Activated T-helper 1 cell treated with anti-CD3 and anti-CD28 coated beads, Interleukin-12 subunit alpha, Interleukin-12 subunit beta, Interleukin-2, Interleukin-4 antibody, amounts not matched to agents 30 ng/mL and 10 ng/mL and 1 ng/mL, durations not matched to agents 14 hours and 24 hours and 36 hours (primary cell): ENCODE results near the gene GMCL2. TPM values are rescaled to one million over a fixed set of nuclear protein-coding genes. Genes with fewer than 3 reads are reported as not detected.

ENCODE experiments used
- DNase-seq: peaks from one replicate; pipeline ENCODE4 v3.0.0; 2021; ENCODE audit warnings: low spot score
- H3K27ac Mint-ChIP-seq: one replicate; pipeline ENCODE4 v1.8.0; 2021; ENCODE audit warnings: mild to moderate bottlenecking, mixed read lengths
- H3K27me3 Mint-ChIP-seq: one replicate; pipeline ENCODE4 v1.8.0; 2022; ENCODE audit warnings: mild to moderate bottlenecking, moderate library complexity, mixed read lengths; ENCODE audit not compliant: insufficient read depth
- H3K36me3 Mint-ChIP-seq: one replicate; pipeline ENCODE4 v1.8.0; 2021; ENCODE audit warnings: low read depth, mixed read lengths
- H3K4me1 Mint-ChIP-seq: one replicate; pipeline ENCODE4 v1.8.0; 2021; ENCODE audit warnings: low read depth, mixed read lengths
- H3K4me3 Mint-ChIP-seq: one replicate; pipeline ENCODE4 v1.8.0; 2021; ENCODE audit warnings: mild to moderate bottlenecking, moderate library complexity, mixed read lengths
- H3K9me3 Mint-ChIP-seq: one replicate; pipeline ENCODE4 v1.8.0; 2021; ENCODE audit warnings: mixed read lengths
- intact Hi-C: fragments of 100-400 bp; cut with micrococcal nuclease; formaldehyde crosslinking; loops from one replicate; pipeline ENCODE4 v1.15.1; 2024
- total RNA-seq: library from RNA; stranded (reverse); gene quantifications from 2 replicates; pipeline ENCODE4 v1.2.3, GENCODE V29; 2022

GMCL2 gene
- total RNA-seq, 1 donor from 2014 or later = not detected

DNA sequence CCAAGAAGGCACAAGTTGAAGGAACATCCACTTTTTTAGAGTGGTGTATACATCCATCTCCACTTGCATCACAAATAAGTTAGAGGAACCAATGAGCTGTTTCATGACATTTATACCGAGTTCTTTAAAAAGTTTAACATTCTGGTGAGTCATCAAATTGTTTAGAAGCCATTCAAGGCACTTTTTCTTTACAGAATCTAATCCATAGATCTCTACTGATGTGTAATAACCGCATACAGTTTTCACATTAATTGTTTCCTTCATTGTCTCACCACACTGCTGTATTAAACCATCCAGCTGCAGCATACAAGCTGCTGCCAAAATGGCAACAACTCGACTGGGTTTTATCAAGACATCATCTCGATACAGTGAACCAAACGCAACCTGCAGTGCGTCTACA, 744 bp downstream of the GMCL2 start:
- no peak for DNase-seq
- Mint-ChIP-seq H3K27ac (no peak overlapping the region), H3K27me3 (peaks cover 8% of the 10 kb centered on the region), H3K4me1 (peaks cover 8% of the 10 kb centered on the region), H3K4me3 (no peak overlapping the region), H3K9me3 (no peaks in the 10 kb centered on the region), H3K36me3 (no peaks in the 10 kb centered on the region)
- intact Hi-C loops = no loop called here

DNA sequence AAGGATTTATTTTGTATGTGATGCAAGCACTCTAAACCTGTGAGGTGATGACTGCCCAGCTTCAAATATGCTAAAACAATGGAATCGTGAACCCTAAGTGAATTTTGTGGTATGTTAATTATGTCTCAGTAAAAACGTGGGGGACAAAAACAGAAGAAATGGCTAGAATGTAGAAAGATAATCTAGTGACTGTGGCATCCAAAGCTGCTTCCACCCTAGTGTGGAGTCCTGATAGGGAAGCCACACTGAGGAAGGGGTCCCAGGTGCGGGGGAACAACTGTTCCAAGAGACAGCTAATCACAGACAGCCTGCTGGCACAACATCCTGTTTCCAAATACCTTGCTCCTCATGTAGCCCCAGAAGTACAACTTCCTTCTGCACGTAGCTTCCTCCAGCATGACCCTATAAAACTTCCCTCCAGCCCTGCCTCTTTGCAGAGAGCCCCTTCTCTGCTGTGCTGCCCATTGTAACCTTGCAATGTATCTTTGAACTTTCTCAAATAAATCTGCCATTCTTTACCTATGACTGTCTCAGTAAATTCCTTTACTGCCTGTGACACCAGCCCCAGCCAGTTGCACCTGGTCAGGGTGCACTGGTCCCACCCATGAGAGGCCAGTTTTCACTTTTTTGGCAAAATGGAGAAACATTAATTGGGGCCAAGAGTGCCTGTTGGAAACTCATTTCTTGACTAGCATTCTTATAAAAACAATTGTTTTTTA, 4.9 kb downstream of the GMCL2 start:
- DNase-seq = no peak
- no peaks in the 10 kb centered on the region for H3K9me3 Mint-ChIP-seq
- no peaks in the 10 kb centered on the region for H3K36me3 Mint-ChIP-seq
- no peak overlapping the region for H3K27ac Mint-ChIP-seq
- intact Hi-C loops = no loop called here
- peaks cover 7% of the 10 kb centered on the region for H3K27me3 Mint-ChIP-seq
- H3K4me1 Mint-ChIP-seq = peaks cover 8% of the 10 kb centered on the region
- no peak overlapping the region for H3K4me3 Mint-ChIP-seq

DNA sequence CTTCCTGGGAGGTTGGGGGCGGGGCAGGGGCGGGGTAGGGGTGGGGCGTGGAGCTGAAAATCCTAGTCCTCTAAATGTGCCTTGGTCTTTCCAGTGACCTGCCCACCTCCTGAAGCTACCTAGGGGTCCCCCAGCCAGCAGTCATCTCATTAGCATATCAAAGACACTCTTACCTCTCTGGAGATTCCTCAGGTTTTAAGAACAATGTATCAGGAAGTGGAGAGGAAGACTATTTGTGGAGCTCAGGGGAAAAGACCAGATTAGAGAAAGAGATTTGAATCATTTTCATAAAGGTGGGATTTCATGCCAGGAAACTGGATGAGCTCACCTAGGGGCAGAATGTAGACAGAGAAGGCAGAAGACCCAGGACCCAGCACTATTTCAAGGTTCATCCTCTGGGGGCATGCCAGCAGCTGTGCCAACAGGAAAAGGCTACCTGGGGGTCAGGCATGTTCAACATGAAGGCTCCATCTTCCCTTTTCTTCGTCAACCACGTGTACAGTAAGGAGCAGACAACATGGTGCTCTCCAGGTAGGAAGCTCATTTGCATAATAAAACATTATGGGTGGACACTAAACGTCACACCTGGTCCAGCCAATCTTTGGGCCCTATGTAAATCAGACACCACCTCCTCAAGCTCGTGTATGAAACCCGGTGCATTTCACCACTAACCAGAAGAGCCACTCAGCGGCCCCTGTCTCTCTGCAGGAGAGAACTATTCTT, 6.9 kb downstream of the GMCL2 start:
- Mint-ChIP-seq H3K4me3 (no peak overlapping the region), H3K9me3 (no peaks in the 10 kb centered on the region), H3K27ac (no peak overlapping the region), H3K36me3 (no peaks in the 10 kb centered on the region), H3K4me1 (peaks cover 8% of the 10 kb centered on the region), H3K27me3 (peaks cover 2% of the 10 kb centered on the region)
- DNase-seq = no peak
- intact Hi-C loops = no loop called here

DNA sequence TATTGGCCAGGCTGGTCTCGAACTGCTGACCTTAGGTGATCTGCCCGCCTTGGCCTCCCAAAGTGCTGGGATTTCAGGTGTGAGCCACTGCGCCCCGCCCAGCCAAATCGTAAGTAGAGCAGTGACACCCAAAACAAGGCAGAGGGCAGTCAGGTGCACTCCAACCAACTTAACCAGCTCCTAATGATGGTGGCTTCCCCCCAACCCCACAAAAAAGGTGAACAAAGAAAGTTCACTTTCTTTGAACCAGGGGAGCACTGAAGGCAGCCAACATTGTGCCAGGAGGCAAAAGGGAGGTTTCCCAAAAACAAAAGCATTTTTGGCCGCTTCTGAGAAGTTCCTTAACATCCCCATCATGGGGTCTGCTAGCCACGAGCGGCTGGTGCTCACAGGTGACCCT, 9.6 kb downstream of the GMCL2 start:
- no peak for DNase-seq
- no peak overlapping the region for H3K27ac Mint-ChIP-seq
- H3K4me3 Mint-ChIP-seq = no peak overlapping the region
- H3K27me3 Mint-ChIP-seq = peaks cover 2% of the 10 kb centered on the region
- intact Hi-C loops = no loop called here
- no peaks in the 10 kb centered on the region for H3K36me3 Mint-ChIP-seq
- H3K4me1 Mint-ChIP-seq = peaks cover 7% of the 10 kb centered on the region
- H3K9me3 Mint-ChIP-seq = no peaks in the 10 kb centered on the region

DNA sequence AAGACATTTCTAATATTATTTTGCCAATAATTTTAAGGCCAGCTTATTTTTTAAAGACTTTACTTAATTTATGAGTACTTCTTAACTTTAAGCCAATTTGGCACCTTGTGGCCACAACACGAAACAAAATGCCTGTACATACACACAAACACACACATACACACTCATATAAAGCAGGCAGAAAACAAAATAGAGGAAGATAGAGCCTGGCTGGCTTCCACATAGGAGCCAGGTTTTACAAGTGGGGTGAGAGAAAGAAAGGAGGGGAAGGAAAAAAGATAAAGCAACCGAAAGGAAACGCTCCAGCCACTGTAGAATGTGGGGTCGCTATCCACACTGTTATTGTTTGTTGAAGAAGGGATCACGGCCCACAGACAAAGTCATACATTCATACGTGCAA, 10.4 kb downstream of the GMCL2 start:
- peaks cover 2% of the 10 kb centered on the region for H3K27me3 Mint-ChIP-seq
- H3K27ac Mint-ChIP-seq = no peak overlapping the region
- H3K4me1 Mint-ChIP-seq = no peaks in the 10 kb centered on the region
- H3K4me3 Mint-ChIP-seq = no peak overlapping the region
- intact Hi-C loops = no loop called here
- H3K9me3 Mint-ChIP-seq = no peaks in the 10 kb centered on the region
- DNase-seq = no peak
- no peaks in the 10 kb centered on the region for H3K36me3 Mint-ChIP-seq

DNA sequence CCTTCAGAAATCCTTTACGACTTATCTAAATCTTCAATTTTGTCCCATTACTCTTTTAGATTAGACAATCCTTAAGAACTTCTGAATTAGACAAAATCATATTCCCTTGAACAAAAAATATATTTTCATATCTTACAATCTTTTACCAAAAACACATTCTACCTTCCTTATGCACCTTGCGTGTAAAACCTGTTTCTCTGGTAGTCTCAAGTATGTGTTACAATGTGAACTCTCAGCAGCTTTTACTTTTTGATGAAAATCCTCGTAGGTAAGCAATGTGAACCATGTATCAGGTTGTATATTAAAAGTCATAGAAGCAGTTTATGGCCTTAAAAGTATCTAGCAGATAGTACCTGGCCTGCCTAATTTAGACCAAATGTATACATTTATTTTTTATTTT, 12.7 kb downstream of the GMCL2 start:
- H3K27me3 Mint-ChIP-seq = no peaks in the 10 kb centered on the region
- intact Hi-C loops = no loop called here
- H3K4me1 Mint-ChIP-seq = no peaks in the 10 kb centered on the region
- H3K9me3 Mint-ChIP-seq = no peaks in the 10 kb centered on the region
- H3K4me3 Mint-ChIP-seq = no peak overlapping the region
- H3K36me3 Mint-ChIP-seq = no peaks in the 10 kb centered on the region
- no peak overlapping the region for H3K27ac Mint-ChIP-seq
- no peak for DNase-seq

DNA sequence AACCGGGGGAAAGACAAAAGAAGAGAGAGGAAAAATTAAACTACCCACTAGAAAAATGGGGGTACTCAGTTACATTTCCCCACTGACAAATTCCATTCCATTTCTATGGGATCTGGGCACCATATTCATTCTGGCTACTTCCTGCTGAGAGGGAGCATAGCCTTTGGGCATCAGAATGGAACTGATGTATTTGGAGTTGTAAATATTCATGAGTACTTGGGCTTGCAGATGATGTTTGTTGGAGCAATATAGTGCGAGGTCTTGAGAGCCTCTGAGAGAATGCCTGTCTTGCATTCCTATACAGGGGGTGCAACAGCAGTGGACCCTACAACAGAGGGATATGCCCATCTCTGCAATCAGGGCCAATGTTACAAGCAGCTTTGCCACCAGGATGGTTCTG, 16.7 kb downstream of the GMCL2 start:
- peaks cover 3% of the 10 kb centered on the region for H3K27me3 Mint-ChIP-seq
- no peak for DNase-seq
- no peaks in the 10 kb centered on the region for H3K9me3 Mint-ChIP-seq

DNA sequence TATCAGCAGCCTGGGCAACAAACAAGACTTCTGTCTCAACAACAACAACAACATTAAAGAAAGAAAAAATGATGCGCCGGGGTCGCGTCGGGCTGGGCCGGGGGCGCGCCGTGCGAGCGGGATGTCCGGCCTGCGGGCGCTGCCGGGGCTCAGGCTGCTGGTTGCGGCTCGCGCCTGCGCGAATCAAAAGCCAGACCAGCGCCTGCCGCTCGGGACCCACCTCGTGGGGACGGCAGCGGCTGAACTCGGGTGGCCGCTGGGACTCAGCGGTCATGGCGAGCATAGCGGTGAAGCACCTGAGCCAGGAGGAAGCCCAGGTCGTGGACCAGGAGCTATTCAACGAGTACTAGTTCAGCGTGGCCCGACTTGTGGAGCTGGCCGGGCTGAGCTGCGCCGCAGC, 21.6 kb downstream of the GMCL2 start:
- Mint-ChIP-seq H3K36me3 (no peaks in the 10 kb centered on the region), H3K9me3 (no peaks in the 10 kb centered on the region), H3K27me3 (peaks cover 18% of the 10 kb centered on the region), H3K27ac (no peak overlapping the region), H3K4me3 (no peak overlapping the region), H3K4me1 (no peaks in the 10 kb centered on the region)
- intact Hi-C loops = no loop called here
- DNase-seq = no peak

More for the DNA sequence above, 16.7 kb downstream of the GMCL2 start:
- H3K4me3 Mint-ChIP-seq = no peak overlapping the region
- no peaks in the 10 kb centered on the region for H3K4me1 Mint-ChIP-seq
- intact Hi-C loops = no loop called here
- H3K36me3 Mint-ChIP-seq = no peaks in the 10 kb centered on the region
- no peak overlapping the region for H3K27ac Mint-ChIP-seq

DNA sequence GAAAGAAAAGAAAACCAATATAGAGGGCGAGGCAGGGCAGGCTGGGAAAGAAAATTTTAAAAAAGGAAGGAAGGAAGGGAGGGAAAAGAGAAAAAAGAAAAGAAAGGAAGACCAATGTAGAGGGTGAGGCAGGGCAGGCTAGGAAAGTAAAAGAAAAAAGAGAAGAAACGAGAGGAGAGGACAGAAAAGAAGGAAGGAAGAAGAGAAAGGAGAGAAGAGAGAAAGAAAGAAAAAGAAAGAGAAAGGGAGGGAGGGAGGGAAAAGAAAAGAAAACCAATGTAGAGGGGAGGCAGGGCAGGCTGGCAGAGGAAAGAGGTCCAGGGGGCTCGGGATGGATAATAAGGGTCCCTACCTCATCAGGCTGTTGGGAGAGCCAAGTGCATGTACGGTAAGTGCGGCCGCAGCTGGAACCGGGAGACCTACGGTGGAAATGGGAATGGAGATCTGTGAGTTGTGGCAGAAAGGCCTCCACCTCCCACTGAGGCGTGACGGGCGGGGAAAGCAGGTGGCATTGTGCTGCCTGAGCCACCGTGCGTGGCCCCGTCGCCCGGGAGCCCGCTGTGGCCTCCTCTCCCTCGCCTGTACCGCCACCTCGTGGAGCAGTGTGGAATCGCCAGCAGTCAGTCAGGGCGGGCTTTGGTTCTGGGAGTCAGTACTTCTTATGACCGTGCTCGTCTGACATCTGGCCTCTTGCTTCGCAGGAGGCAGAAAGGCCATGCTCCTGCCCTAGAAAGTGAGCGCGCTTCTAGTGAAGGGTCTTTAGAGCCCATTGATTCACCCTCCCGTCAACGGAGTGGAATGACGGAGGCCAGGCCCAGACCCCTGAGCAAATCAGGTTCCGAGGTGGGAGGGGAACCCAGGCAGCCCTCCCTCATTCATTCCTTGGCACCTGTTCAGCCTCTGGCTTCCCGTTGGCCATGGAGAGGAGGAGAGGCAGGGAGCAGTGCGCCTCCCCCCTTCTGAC, 23.1 kb downstream of the GMCL2 start:
- peaks cover 19% of the 10 kb centered on the region for H3K27me3 Mint-ChIP-seq
- H3K9me3 Mint-ChIP-seq = no peaks in the 10 kb centered on the region
- no peaks in the 10 kb centered on the region for H3K4me1 Mint-ChIP-seq
- DNase-seq = peak; percentile 84
- intact Hi-C loops = loop anchor here (1.0 kb wide), 4 partner anchors 11 to 88 kb away; partner anchors contain the start of gene NHP2
- no peak overlapping the region for H3K4me3 Mint-ChIP-seq
- no peak overlapping the region for H3K27ac Mint-ChIP-seq
- no peaks in the 10 kb centered on the region for H3K36me3 Mint-ChIP-seq

DNA sequence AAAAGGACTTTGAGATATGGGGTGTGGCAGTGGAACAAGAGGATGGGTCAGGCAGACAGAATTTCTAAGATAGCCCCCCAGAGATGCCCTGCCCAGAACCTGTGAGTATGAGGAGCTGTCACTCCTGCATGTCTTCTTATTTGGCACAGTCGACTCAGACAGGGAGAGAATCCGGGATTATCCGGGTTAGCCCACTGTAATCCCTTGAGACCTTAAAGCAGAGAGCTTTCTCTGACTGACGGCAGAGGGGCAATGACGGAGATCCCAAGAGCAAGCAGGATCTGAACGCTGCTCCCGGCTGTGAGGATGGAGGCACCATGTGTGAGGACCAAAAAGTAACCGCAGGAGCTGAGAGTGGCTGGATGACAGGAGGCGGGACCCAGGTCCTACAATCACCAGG, 24.7 kb downstream of the GMCL2 start:
- H3K27me3 Mint-ChIP-seq = peaks cover 19% of the 10 kb centered on the region
- no peaks in the 10 kb centered on the region for H3K4me1 Mint-ChIP-seq

DNA sequence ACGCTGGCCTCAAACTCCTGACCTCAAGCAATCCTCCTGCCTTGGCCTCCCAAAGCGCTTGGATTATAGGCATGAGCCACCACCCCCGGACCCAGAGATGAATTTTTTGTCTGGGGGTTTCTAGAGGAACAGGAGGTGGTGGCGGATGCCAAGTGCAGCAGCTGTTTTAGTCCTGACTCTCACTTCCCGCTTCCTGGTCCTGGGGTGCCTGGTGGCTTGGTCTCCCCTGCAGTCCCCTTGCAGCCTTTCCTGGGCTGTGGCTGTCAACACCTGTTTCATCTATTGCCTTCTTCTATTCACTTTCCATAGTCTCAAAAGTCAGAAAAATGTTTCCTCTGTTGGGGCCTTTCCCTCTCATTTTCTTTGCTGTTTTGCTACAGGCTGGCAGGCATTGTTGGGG, 27.0 kb downstream of the GMCL2 start:
- intact Hi-C loops = no loop called here
- Mint-ChIP-seq H3K36me3 (no peaks in the 10 kb centered on the region), H3K4me1 (no peaks in the 10 kb centered on the region), H3K27me3 (peaks cover 19% of the 10 kb centered on the region), H3K4me3 (no peak overlapping the region), H3K9me3 (no peaks in the 10 kb centered on the region), H3K27ac (no peak overlapping the region)
- no peak for DNase-seq

More for the DNA sequence above, 24.7 kb downstream of the GMCL2 start:
- H3K27ac Mint-ChIP-seq = no peak overlapping the region
- H3K36me3 Mint-ChIP-seq = no peaks in the 10 kb centered on the region
- no peak for DNase-seq
- no peaks in the 10 kb centered on the region for H3K9me3 Mint-ChIP-seq
- intact Hi-C loops = no loop called here
- H3K4me3 Mint-ChIP-seq = no peak overlapping the region

DNA sequence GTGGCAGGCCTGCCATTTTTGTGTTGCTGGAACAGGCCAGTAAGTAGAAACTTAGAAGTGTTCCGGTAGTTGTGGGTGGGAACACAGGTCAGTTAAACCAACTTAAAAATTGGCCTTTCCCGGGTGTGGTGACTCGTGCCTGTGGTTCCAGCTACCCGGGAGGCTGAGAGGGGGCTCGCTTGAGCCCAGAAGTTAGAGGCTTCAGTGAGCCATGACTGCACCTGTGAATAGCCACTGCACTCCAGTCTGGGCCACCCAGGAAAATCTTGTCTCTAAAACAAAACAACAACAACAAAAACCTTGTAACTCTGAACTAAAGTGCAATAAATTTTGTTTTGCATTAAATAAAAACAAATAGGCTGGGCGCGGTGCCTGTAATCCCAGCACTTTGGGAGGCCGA, 32.1 kb downstream of the GMCL2 start:
- intact Hi-C loops = no loop called here
- Mint-ChIP-seq H3K27me3 (peaks cover 5% of the 10 kb centered on the region), H3K36me3 (peaks cover 24% of the 10 kb centered on the region), H3K4me3 (no peak overlapping the region), H3K27ac (no peak overlapping the region), H3K4me1 (peaks cover 41% of the 10 kb centered on the region), H3K9me3 (no peaks in the 10 kb centered on the region)
- DNase-seq = no peak
